CD4-positive, alpha-beta T cell treated with Interleukin-2 at 100 ng/mL for 4 hours (primary cell): ENCODE results near the gene PTHLH.

Experiments
- DNase-seq: peaks from one replicate; pipeline ENCODE4 v3.0.0-alpha.2; 2020; ENCODE audit warnings: low spot score

PTHLH gene

GRCh38 chr12:27937768-27938167 is 34.8 kb downstream of the PTHLH start:
- DNase-seq, result no peak

- DNase-seq, result no peak
These were observed 36.3 kb downstream of the PTHLH start for GRCh38 chr12:27936196-27936595.

GRCh38 chr12:27934276-27934675 is 38.3 kb downstream of the PTHLH start:
- DNase-seq, result no peak

- DNase-seq, result no peak
These were observed 41.1 kb downstream of the PTHLH start for GRCh38 chr12:27931390-27931789.

GRCh38 chr12:27927347-27927746 is 45.2 kb downstream of the PTHLH start:
- DNase-seq, result no peak

GRCh38 chr12:27924350-27925135 is 48.0 kb downstream of the PTHLH start:
- no peak for DNase-seq

GRCh38 chr12:27922531-27923139 is 49.9 kb downstream of the PTHLH start:
- DNase-seq, result no peak

GRCh38 chr12:27919671-27920235 is 52.8 kb downstream of the PTHLH start:
- DNase-seq, result no peak

- no peak for DNase-seq
These were observed 57.0 kb downstream of the PTHLH start for GRCh38 chr12:27915536-27915935.

- DNase-seq, result no peak
These were observed 57.5 kb downstream of the PTHLH start for GRCh38 chr12:27915021-27915420.

- no peak for DNase-seq
These were observed 58.4 kb downstream of the PTHLH start for GRCh38 chr12:27913999-27914614.

- DNase-seq, result no peak
These were observed 61.1 kb downstream of the PTHLH start for GRCh38 chr12:27911397-27911796.
